GM18951 (cell line): ENCODE measurements around the gene NOP9.
A peak's percentile ranks its signal among the peaks of the same experiment; 100 is the strongest.

Experiments used
- POLR2A ChIP-seq: IDR thresholded peaks from 4 replicates; pipeline ENCODE4 v1.6.1; 2011; ENCODE audit warnings: mild to moderate bottlenecking; ENCODE audit not compliant: insufficient read length, insufficient read depth; ENCODE audit errors: extremely low read depth
- in situ Hi-C: fragments of 300-500 bp; cut with MboI; formaldehyde crosslinking; loops from one replicate; pipeline ENCODE4 v1.12.0; 2022; ENCODE audit warnings: low sequenced_read_pairs, mixed read lengths, inconsistent platforms; ENCODE audit not compliant: unreplicated experiment

NOP9 gene

DNA sequence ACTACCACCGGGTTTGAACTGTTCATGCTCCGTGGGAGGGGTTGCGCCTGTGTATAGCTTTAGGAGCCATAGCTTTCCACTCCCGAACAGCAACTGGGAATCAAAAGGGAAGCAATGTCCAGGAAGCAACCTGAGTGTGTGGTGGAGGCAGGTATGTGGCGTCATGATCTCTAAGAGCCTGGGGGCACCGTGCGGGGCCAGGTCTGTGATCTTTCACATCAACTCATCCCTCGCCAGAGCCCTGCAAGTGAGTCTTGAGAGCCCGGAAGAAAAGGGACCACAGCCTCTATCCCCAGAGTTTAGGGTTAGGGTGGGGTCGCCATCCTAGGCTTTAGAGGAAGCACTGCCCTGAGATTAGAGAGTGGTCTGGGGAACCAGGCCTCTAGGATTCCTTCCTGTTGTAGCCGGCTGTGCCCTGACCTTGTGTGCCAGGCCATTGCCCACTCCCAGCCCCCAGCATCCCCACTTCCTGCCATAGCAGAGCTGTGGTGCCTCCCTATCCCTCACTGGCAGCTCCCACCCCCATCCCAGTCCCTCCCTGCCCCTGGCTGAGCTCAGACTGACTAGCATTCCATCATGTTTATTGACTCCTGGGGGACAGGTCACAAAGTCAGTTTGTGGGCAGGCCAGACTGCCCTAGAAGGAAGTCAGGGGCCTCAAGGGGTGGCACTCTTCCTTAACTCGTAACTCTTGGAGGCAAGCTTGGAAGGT is 36.0 kb downstream of the NOP9 start:
- no peak for TF ChIP-seq POLR2A
- in situ Hi-C loops, result loop anchor here (10.0 kb wide), 1 partner anchor 99 kb away; no protein-coding TSS in a partner anchor

DNA sequence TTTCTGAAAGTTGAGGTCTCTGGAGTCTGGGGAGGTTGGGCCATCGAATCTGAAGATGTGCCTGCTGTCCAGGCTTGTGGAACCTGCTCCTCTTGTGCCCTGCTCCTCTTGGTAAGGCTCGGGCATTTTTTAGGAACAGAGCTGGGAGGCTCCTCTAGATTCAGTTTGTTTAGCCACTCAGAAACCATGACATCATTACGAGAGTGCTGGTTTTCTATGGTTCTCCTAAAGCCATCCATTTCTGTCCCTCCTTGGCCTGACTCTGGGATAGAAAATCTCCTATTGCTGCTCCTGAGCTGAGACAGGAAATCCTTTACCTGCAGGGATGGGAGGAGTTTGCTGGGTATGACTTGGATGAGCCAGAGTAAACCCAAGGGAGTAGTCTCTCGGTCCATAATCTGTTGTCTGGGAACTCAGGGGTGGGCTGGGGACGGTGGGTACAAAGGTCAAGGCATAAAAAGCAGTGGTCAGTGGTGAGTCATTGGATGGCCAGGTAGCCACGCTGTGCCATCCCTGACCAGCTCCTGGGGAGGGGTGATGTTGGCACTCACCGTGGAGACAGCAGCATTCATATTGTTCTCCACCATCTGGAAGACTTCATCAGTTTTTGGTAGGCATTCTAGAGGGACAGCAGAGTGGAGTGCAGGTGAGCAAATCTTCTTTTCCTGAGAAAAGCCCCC is 37.6 kb downstream of the NOP9 start:
- in situ Hi-C loops, result loop anchor here (10.0 kb wide), 1 partner anchor 98 kb away; no protein-coding TSS in a partner anchor
- TF ChIP-seq POLR2A, result no peak

DNA sequence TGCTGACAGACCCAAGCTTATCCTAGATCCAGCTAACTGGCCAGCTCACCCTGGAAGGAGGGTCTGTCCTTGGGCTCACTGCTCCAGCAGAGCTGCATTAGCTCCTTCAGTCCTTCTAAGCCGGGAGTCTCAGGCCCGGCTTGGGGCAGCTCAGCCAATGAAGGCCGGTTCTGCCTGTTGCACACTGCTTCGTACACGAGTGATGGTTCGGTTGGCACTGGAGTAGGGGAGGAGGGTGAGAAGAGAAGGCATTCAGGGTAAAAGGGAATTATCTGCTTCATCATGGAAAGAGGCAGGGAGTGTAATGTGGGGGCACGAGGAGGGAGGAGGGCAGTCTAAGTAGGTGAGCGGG is 38.1 kb downstream of the NOP9 start:
- in situ Hi-C loops, result loop anchor here (10.0 kb wide), 1 partner anchor 97 kb away; no protein-coding TSS in a partner anchor
- TF ChIP-seq POLR2A, result no peak

DNA sequence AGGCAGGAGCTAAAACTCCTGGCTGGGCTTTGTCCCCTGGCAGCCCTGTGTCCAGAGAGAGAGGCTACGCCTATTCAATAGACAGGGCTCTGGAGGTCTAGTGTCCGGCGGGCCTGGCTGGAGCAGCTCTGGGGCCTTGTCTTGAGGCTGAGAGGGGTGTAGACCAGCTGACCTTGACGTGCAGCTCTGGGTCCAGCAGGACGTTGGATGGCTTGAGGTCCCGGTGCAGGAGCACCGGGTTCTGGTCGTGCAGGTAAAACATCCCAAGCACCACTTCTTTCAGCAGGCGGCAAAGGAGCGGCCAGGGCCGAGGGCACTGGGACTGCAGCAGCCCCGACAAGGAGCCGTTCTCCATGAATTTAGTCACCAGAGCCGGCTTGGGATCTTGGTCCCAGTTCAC is 39.2 kb downstream of the NOP9 start:
- in situ Hi-C loops, result loop anchor here (10.0 kb wide), 1 partner anchor 96 kb away; no protein-coding TSS in a partner anchor
- TF ChIP-seq POLR2A, result no peak

DNA sequence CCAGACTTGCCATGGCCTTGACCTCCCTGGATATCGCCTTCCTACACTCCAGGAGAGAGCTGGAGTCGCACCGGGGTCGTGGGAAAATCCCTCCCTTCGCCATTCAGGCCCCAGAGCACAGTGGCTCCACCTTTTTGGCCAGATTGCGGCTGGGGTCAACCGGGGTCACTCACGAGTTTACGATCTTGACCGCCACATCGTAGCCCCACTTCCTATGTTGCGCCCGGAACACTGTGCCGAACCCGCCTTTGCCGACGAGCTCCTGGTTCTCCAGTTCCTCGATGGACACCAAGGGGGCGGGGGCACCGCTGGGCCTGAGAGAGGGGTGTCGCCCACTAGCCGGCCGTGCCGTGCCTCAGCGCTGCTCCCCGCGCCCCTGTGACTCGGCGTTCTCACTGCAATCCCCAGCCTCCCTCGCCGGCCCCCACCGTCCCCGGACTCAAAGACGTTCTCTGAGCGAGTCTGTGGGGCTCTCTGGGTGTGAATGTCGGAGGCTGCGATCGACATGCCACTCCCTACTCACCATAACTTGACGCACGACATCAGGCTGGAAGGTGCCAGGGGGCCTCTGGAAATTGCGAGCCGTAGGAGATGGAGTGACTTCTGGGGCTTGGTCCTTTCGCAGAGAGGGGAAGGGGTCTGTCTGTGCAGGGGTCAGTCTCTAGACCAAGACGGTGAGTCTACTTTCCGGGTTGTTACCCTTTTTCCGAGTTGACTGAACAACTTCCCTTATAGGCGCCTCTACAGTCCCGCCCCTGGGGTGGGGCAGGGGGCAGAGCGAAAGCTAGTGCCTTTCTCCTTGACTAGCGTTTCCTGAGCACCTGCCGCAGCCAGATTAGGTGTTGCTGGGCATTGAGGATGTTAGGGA is 39.9 kb downstream of the NOP9 start, which contains the start of gene RIPK3:
RIPK3 (minus strand) TSS at position 708 of the 868 bp plus-strand sequence; CDS start at position 543, 165 bp downstream.
- in situ Hi-C loops, result loop anchor here (10.0 kb wide), 1 partner anchor 95 kb away; no protein-coding TSS in a partner anchor
- TF ChIP-seq POLR2A, result peak; percentile 71

DNA sequence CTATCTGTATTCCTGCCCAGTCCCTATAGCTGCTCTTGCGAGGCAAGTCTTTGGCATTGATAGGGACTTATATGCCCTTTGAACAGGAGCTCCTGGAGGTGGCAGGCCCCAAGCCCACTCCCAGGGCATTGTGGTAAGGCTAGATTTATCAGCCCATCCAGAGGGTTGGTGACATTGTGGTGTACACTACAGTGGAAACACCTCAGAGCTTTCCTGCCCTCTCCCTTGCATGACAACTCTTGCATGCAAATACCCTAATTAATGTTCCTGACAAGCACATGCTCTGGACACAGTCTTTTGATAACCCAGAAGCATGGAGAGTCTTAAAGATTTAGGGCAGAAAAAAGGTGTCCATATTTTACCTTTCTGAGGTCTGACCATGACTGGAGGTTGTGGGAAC is 41.0 kb downstream of the NOP9 start:
- no peak for TF ChIP-seq POLR2A
- in situ Hi-C loops, result no loop called here

DNA sequence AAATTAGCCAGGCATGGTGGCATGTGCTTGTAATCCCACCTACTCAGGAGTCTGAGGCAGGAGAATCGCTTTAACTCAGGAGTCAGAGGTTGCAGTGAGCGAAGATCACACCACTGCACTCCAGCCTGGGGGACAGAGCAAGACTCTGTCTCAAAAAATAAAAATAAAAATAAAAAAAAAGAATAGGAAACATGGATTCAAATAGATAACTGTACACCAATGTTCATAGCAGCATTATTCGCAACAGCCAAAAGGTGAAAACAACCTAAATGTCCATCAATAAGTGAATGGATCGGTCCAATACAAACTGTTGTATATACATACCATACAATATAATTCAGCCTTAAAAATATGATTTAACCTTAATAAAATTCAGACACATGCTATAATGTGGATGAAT is 43.2 kb downstream of the NOP9 start:
- no peak for TF ChIP-seq POLR2A
- in situ Hi-C loops, result no loop called here

DNA sequence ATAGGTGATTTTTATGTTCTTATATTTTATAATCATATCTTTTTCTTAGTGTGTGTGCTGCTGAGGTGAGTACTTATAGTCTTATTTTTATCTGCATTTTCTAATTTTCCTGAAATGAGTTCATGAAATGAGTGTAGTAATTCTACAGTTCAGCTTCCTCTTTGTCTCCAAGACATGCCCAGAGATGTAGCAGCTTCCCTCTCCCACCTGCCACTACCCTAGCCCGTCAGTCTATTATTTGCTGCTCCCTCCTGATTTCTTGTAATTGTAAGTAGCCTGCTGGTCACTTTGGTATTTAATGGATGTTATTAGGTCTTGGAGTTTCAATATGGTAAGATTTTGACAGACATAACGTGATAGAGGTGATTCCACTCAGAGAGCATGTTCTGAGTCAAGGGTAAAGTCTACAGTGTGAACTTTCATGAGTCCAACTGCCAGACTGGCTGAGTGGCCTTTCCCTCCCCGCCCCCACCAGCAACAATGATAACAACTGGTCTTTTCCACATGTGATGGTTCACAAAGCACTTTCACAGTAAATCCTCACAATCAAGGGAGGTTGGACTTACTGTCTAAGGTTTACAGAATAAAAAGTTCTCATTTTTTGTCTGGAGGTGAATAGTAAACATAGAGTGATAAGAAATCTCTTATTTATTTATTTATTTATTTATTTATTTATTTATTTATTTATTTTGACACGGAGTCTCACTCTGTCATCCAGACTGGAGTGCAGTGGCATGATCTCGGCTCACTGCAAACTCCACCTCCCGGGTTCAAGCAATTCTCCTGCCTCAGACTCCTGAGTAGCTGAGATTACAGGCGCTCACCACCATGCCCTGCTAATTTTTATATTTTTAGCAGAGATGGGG is 44.4 kb downstream of the NOP9 start:
- no peak for TF ChIP-seq POLR2A

DNA sequence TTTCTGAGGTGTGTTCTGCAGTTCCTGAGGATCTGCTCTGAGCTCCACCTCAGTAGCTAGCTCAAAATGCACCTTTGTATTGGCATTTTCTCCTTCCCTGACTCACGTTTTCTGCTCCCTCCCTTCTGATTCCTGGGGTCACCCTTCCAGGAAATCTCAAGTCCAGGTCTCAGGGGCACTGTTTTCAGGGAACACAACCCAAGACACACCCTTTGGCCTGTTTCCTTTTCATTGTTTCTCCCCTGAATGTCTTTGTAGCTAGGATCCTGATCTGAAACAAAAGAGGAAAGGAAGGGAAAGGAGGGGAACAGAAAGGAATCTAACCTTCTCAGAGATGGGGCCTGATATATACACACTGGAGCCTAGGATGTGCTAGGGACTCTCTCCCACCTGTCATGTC is 47.5 kb downstream of the NOP9 start:
- TF ChIP-seq POLR2A, result no peak
- in situ Hi-C loops, result no loop called here

More for the DNA sequence above, 44.4 kb downstream of the NOP9 start:
- in situ Hi-C loops, result no loop called here

DNA sequence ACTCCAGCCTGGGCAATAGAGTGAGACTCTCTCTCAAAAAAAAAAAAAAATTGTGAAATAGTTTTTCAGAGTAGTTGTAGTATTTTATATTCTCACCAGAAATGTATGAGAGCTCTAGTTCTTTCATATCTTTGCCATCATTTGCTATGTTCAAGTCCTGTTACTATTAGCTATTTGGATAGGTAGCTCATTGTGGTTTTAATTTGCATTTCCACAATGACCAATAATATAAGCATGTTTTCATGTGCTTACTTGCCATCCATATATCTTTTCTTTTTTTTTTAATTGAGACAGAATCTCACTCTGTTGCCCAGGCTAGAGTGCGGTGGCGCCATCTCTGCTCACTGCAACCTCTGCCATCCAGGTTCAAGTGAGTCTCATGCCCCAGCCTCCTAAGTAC is 48.5 kb downstream of the NOP9 start:
- no peak for TF ChIP-seq POLR2A
- in situ Hi-C loops, result no loop called here

DNA sequence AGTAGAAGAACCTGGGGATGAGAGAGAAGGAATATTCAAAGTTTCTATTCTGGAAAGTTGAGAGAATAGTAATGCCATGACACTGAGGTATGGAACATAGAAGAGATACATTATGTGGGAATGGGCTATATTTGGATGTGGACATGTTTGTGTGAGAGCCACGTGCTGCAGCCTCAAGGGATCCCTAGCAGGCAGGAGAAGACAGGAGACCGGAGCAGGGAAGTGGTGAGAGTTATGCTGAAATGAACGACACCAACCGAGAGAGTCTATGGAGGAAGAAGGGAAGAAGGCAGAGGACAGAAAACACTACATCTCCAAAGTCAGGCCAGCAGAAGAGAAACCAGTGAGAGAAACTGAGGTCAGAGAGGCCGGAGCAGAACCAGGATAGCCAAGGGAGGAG is 50.1 kb downstream of the NOP9 start:
- TF ChIP-seq POLR2A, result no peak
- in situ Hi-C loops, result no loop called here

DNA sequence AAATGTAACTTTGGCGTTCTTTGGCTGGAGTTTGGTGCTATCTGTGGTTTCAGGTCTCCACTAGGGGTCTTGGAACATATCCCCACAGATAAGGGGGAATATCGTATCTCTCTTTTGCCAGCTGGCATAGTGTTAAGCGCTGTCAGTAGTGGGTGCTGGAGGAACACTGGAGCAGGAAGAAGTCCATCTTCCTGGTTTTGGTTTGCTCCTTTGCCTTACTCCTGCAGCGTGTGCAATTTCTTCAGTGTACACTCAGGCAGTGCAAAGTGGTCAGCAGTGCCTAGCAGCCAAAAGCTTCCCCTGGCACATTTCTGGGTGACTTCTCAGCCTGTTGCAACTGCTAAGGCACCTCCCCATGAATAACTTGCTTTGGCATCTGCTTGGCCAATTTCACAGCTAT is 51.9 kb downstream of the NOP9 start:
- in situ Hi-C loops, result no loop called here
- TF ChIP-seq POLR2A, result no peak
